PC-3 (cell line): ENCODE measurements around the gene MRTFA. TPM values are rescaled to one million over a fixed set of nuclear protein-coding genes. Genes with fewer than 3 reads are reported as not detected.
"Not testable (repeated sequence)": the region's sequence is repeated elsewhere in the genome, so short reads cannot be mapped to it uniquely, and the experiment has no call there.

Experiments used
- ATAC-seq: fragments of 200-7000 bp; cut with Tn5 transposase; 2 replicates; pipeline ENCODE4 v1.9.1; 2020; ENCODE audit warnings: mild to moderate bottlenecking, moderate library complexity
- BruUV-seq: library from RNA; stranded (reverse); fragments of 400-500 nt; replicated peaks from 2 replicates; lab custom pipeline; 2021; lab: Mats Ljungman, UMichigan
- CTCF ChIA-PET: fragments of 300-600 bp; sonication (Branson Sonifier 250); formaldehyde crosslinking; loops from one replicate; lab custom pipeline; 2022; ENCODE audit warnings: antibody characterized with exemption; lab: Charles Lee
- POLR2A ChIA-PET: fragments of 300-600 bp; sonication (Branson Sonifier 250); formaldehyde crosslinking; loops from one replicate; lab custom pipeline; 2022; ENCODE audit warnings: antibody characterized with exemption; ENCODE audit not compliant: unreplicated experiment; lab: Charles Lee
- DNase-seq: peaks from one replicate; pipeline ENCODE4 v3.0.0-alpha.2; 2015
- H2AFZ ChIP-seq: fragments of 300-600 bp; sonication (generic); 2 replicates; pipeline ENCODE4 v1.6.0; 2016; ENCODE audit warnings: antibody characterized with exemption, low read length
- H3F3A ChIP-seq: fragments of 300-600 bp; sonication (generic); one replicate; pipeline ENCODE4 v1.6.0; 2017; ENCODE audit warnings: antibody characterized with exemption, low read length, control low read depth, mild to moderate bottlenecking; ENCODE audit not compliant: unreplicated experiment
- H3K27ac ChIP-seq: fragments of 300-600 bp; sonication (generic); 2 replicates; pipeline ENCODE4 v1.5.1; 2016; ENCODE audit warnings: mild to moderate bottlenecking, low read length
- H3K27me3 ChIP-seq: fragments of 300-600 bp; sonication (generic); 2 replicates; pipeline ENCODE4 v1.6.1; 2016; ENCODE audit warnings: low read length, mixed read lengths
- H3K36me3 ChIP-seq: fragments of 300-600 bp; sonication (generic); 2 replicates; pipeline ENCODE4 v1.6.1; 2016; ENCODE audit warnings: low read depth, mixed run types, low read length, mixed read lengths
- H3K4me1 ChIP-seq: fragments of 300-600 bp; sonication (generic); 2 replicates; pipeline ENCODE4 v1.5.1; 2016; ENCODE audit warnings: low read length; ENCODE audit not compliant: insufficient read depth
- H3K4me2 ChIP-seq: fragments of 300-600 bp; sonication (generic); 2 replicates; pipeline ENCODE4 v1.6.0; 2016; ENCODE audit warnings: low read length
- H3K4me3 ChIP-seq: fragments of 300-600 bp; sonication (generic); 2 replicates; pipeline ENCODE4 v1.5.1; 2016; ENCODE audit warnings: mild to moderate bottlenecking, low read length, mixed read lengths
- H3K79me2 ChIP-seq: fragments of 300-600 bp; sonication (generic); 2 replicates; pipeline ENCODE4 v1.6.1; 2017; ENCODE audit warnings: low read length, mixed read lengths
- H3K9ac ChIP-seq: fragments of 300-600 bp; sonication (generic); 2 replicates; pipeline ENCODE4 v1.6.0; 2016; ENCODE audit warnings: mild to moderate bottlenecking, low read length
- H3K9me2 ChIP-seq: fragments of 300-600 bp; sonication (generic); replicated peaks from 2 replicates; pipeline ENCODE4 v1.6.1; 2016; ENCODE audit warnings: mixed run types, low read length, mixed read lengths
- H3K9me3 ChIP-seq: fragments of 300-600 bp; sonication (generic); 2 replicates; pipeline ENCODE4 v1.6.1; 2016; ENCODE audit warnings: low read length, mixed read lengths
- H4K20me1 ChIP-seq: fragments of 300-600 bp; sonication (generic); 2 replicates; pipeline ENCODE4 v1.6.1; 2016; ENCODE audit warnings: low read length, mixed read lengths
- CTCF ChIP-seq: fragments of 300-600 bp; sonication (generic); conservative IDR thresholded peaks from 2 replicates; pipeline ENCODE4 v1.5.1; 2017; ENCODE audit warnings: antibody characterized with exemption, low read depth, mild to moderate bottlenecking, low read length
- EZH2 ChIP-seq: fragments of 300-600 bp; sonication (generic); IDR thresholded peaks from one replicate; pipeline ENCODE4 v1.6.1; 2017; ENCODE audit warnings: antibody characterized with exemption, mild to moderate bottlenecking, low read length; ENCODE audit not compliant: unreplicated experiment
- EZH2phosphoT487 ChIP-seq: fragments of 300-600 bp; sonication (generic); IDR thresholded peaks from 2 replicates; pipeline ENCODE4 v1.6.1; 2018; ENCODE audit warnings: mild to moderate bottlenecking, antibody characterized with exemption, low read length, borderline replicate concordance
- intact Hi-C: fragments of 100-400 bp; cut with micrococcal nuclease; formaldehyde crosslinking; loops from 2 replicates; pipeline ENCODE4 v1.9.0; 2023
- total RNA-seq: library from RNA; depleted of rRNA; stranded (reverse); fragments of >200 nt; gene quantifications from 2 replicates; pipeline ENCODE4 v1.2.3, GENCODE V29; 2014

Gene MRTFA
- total RNA-seq, 1 experiment from 2014 or later: 32.6 TPM

- Histone ChIP-seq H3F3A (no peaks in the 10 kb centered on the region), H3K9me3 (no peaks in the 10 kb centered on the region), H3K9me2 (no peaks in the 10 kb centered on the region), H3K4me1 (peaks cover 30% of the 10 kb centered on the region), H3K4me3 (no peak overlapping the region), H3K79me2 (peaks cover 98% of the 10 kb centered on the region), H3K27me3 (no peaks in the 10 kb centered on the region), H4K20me1 (peaks cover 20% of the 10 kb centered on the region), H3K36me3 (no peaks in the 10 kb centered on the region), H3K4me2 (peak overlapping the region; percentile 1; the same call in 1 of the 2 replicates), H2AFZ (no peak overlapping the region), H3K9ac (no peak overlapping the region), H3K27ac (no peak overlapping the region)
- no TSS peak for BruUV-seq
- ChIA-PET CTCF (no interaction called here), POLR2A (no interaction called here)
- no peak for TF ChIP-seq EZH2
- no peak for TF ChIP-seq EZH2phosphoT487
- no peak for TF ChIP-seq CTCF
- DNase-seq (peak; percentile 53), ATAC-seq (peak; percentile 59)
- intact Hi-C loops: no loop called here
Measured at GRCh38 chr22:40628354-40629042, 8.0 kb downstream of the MRTFA start.

GRCh38 chr22:40627612-40628011 is 8.9 kb downstream of the MRTFA start:
- H4K20me1 ChIP-seq: peaks cover 20% of the 10 kb centered on the region
- intact Hi-C loops: no loop called here
- H3K27me3 ChIP-seq: no peaks in the 10 kb centered on the region
- BruUV-seq: no TSS peak
- DNase-seq: no peak
- no peaks in the 10 kb centered on the region for H3K9me2 ChIP-seq
- H2AFZ ChIP-seq: no peak overlapping the region
- ChIA-PET CTCF (no interaction called here), POLR2A (no interaction called here)
- peaks cover 98% of the 10 kb centered on the region for H3K79me2 ChIP-seq
- H3K4me1 ChIP-seq: peaks cover 30% of the 10 kb centered on the region
- H3K4me2 ChIP-seq: no peak overlapping the region
- TF ChIP-seq EZH2phosphoT487 (no peak), EZH2 (no peak), CTCF (no peak)
- ATAC-seq: no peak
- H3K4me3 ChIP-seq: no peak overlapping the region
- H3K27ac ChIP-seq: no peak overlapping the region
- no peaks in the 10 kb centered on the region for H3K36me3 ChIP-seq
- no peaks in the 10 kb centered on the region for H3F3A ChIP-seq
- H3K9me3 ChIP-seq: no peaks in the 10 kb centered on the region
- no peak overlapping the region for H3K9ac ChIP-seq

GRCh38 chr22:40626851-40627250 is 9.7 kb downstream of the MRTFA start:
- intact Hi-C loops: no loop called here
- Histone ChIP-seq H3K4me2 (no peak overlapping the region), H3K27me3 (no peaks in the 10 kb centered on the region), H3F3A (no peaks in the 10 kb centered on the region), H2AFZ (no peak overlapping the region), H3K9ac (no peak overlapping the region), H3K36me3 (no peaks in the 10 kb centered on the region), H3K4me3 (no peak overlapping the region), H3K9me2 (no peaks in the 10 kb centered on the region), H3K79me2 (peaks cover 98% of the 10 kb centered on the region), H4K20me1 (peaks cover 19% of the 10 kb centered on the region), H3K27ac (no peak overlapping the region), H3K9me3 (no peaks in the 10 kb centered on the region), H3K4me1 (peaks cover 29% of the 10 kb centered on the region)
- ATAC-seq: no peak
- CTCF ChIA-PET: no interaction called here
- no peak for DNase-seq
- no peak for TF ChIP-seq EZH2phosphoT487
- TF ChIP-seq EZH2: no peak
- no peak for TF ChIP-seq CTCF
- BruUV-seq: no TSS peak
- POLR2A ChIA-PET: interaction anchor here (0.6 to 0.7 kb wide), 2 partner anchors 12 kb away, joined by 3 read pairs; no protein-coding TSS in a partner anchor

GRCh38 chr22:40625794-40626193 is 10.7 kb downstream of the MRTFA start:
- H3K9ac ChIP-seq, H3F3A ChIP-seq, DNase-seq, H3K9me2 ChIP-seq, ATAC-seq, H3K9me3 ChIP-seq, H3K4me3 ChIP-seq, H4K20me1 ChIP-seq, H2AFZ ChIP-seq, intact Hi-C loops, H3K4me2 ChIP-seq, CTCF ChIA-PET, H3K27ac ChIP-seq, H3K36me3 ChIP-seq, BruUV-seq, POLR2A ChIA-PET, H3K27me3 ChIP-seq: not testable (repeated sequence)
- Histone ChIP-seq H3K4me1 (peaks cover 24% of the 10 kb centered on the region), H3K79me2 (peaks cover 98% of the 10 kb centered on the region)
